Embryonic facial prominence (tissue), 1 donor: ENCODE data around the gene DGCR2.
"Not testable (repeated sequence)": the region's sequence is repeated elsewhere in the genome, so short reads cannot be mapped to it uniquely, and the experiment has no call there.

Source experiments
- DNase-seq: peaks from one replicate; pipeline ENCODE4 v3.0.0-alpha.2; 2016; ENCODE audit errors: extremely low spot score

DGCR2 gene

GRCh38 chr22:19122143-19122751 is at the start of gene DGCR2:
DGCR2 (minus strand) TSS chr22:19122412; CDS start chr22:19122206, 206 bp downstream.
- DNase-seq: peak; percentile 96

GRCh38 chr22:19169947-19170318 is 47.7 kb upstream of the DGCR2 start:
- DNase-seq: no peak

GRCh38 chr22:19169002-19169946 is 47.1 kb upstream of the DGCR2 start:
- DNase-seq: no peak

GRCh38 chr22:19168088-19168890 is 46.1 kb upstream of the DGCR2 start:
- no peak for DNase-seq

GRCh38 chr22:19167106-19167869 is 45.1 kb upstream of the DGCR2 start:
- no peak for DNase-seq

GRCh38 chr22:19166421-19166820 is 44.2 kb upstream of the DGCR2 start:
- no peak for DNase-seq

- DNase-seq: no peak
These were observed 42.2 kb upstream of the DGCR2 start for GRCh38 chr22:19164425-19164824.

- not testable (repeated sequence) for DNase-seq
These were observed 36.4 kb upstream of the DGCR2 start for GRCh38 chr22:19158649-19159048.

GRCh38 chr22:19156109-19156508 is 33.9 kb upstream of the DGCR2 start:
- not testable (repeated sequence) for DNase-seq

- no peak for DNase-seq
These were observed 31.0 kb upstream of the DGCR2 start for GRCh38 chr22:19152942-19153883.

- DNase-seq: no peak
These were observed 29.3 kb upstream of the DGCR2 start for GRCh38 chr22:19151329-19152191.

- DNase-seq: no peak
These were observed 28.5 kb upstream of the DGCR2 start for GRCh38 chr22:19150482-19151328.

GRCh38 chr22:19149991-19150390 is 27.8 kb upstream of the DGCR2 start, which contains the start of gene GSC2:
GSC2 (minus strand) TSS chr22:19150292; CDS start chr22:19150283, 9 bp downstream.
- no peak for DNase-seq

GRCh38 chr22:19149047-19149883 is 27.1 kb upstream of the DGCR2 start:
- DNase-seq: no peak

GRCh38 chr22:19148417-19149046 is 26.3 kb upstream of the DGCR2 start:
- DNase-seq: no peak

- DNase-seq: no peak
These were observed 25.1 kb upstream of the DGCR2 start for GRCh38 chr22:19147195-19147780.
